Subcutaneous adipose tissue (tissue), 4 donors: Measurements from ENCODE around the gene DNAJB12. TPM values are rescaled to one million over a fixed set of nuclear protein-coding genes. Genes with fewer than 3 reads are reported as not detected.

Source experiments
- CTCF ChIP-seq: fragments of 450-650 bp; IDR thresholded peaks from one replicate; pipeline ENCODE4 v1.5.1; 2016; ENCODE audit warnings: low read depth, mild to moderate bottlenecking, control low read depth, antibody characterized with exemption, moderate library complexity
- total RNA-seq, 4 donors: library from RNA; depleted of rRNA; stranded (reverse); fragments of >200 nt; gene quantifications; one replicate each; pipeline ENCODE4 v1.1.0, GENCODE V29; 2016

DNAJB12 gene
- total RNA-seq, 4 donors from 2014 or later, result 28.4 to 38.4 (median 33.9) TPM

GRCh38 chr10:72328045-72328828, 26.5 kb downstream of the DNAJB12 start:
- no peak for TF ChIP-seq CTCF

GRCh38 chr10:72323771-72324191, 30.9 kb downstream of the DNAJB12 start:
- no peak for TF ChIP-seq CTCF

- no peak for TF ChIP-seq CTCF
Measured at GRCh38 chr10:72323108-72323749, 31.5 kb downstream of the DNAJB12 start.

GRCh38 chr10:72322280-72323058, 32.2 kb downstream of the DNAJB12 start:
- no peak for TF ChIP-seq CTCF

- no peak for TF ChIP-seq CTCF
Measured at GRCh38 chr10:72322030-72322279, 32.8 kb downstream of the DNAJB12 start.

GRCh38 chr10:72321248-72322029, 33.3 kb downstream of the DNAJB12 start:
- no peak for TF ChIP-seq CTCF
